GM18498 (cell line): ENCODE data around the gene FAM168B.

ENCODE experiments used
- ATAC-seq: cut with Tn5 transposase; IDR thresholded peaks from one replicate; pipeline ENCODE4 v1.9.1; 2021; ENCODE audit warnings: mild to moderate bottlenecking, moderate library complexity; ENCODE audit not compliant: unreplicated experiment

FAM168B gene

DNA sequence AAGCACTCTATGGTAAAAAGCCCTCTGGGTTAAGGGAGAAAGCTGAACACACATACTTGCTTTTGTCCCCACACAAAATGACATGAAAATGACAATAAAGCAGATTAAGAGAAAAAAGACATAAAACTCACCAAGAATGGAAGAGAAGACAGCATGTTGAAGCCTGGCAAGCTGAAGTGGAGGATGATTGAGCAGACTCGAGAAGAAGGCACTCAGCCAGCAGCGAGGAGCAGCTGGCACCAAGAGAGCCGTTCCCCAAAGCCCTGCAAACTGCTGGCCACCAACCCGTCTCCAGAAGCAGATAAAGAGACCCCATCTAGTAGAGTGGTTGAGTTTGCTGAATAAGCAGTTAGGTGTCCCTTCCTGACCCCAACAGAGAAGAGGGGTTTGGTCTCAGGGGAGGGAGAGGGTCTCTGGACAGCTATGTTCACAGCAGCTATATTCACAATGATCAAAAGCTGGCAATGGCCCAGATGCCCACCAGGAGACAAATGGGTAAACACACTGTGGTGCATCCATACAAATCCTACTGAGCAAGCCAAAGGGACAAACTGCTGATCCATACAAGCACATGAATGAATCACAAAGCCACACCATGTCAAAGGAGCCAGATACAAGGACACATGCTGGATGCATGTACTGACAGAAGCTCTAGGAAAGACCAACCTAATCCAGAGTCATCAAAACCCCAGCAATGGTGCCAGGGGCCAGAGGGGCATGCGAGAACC is 36.9 kb downstream of the FAM168B start:
- ATAC-seq = no peak

DNA sequence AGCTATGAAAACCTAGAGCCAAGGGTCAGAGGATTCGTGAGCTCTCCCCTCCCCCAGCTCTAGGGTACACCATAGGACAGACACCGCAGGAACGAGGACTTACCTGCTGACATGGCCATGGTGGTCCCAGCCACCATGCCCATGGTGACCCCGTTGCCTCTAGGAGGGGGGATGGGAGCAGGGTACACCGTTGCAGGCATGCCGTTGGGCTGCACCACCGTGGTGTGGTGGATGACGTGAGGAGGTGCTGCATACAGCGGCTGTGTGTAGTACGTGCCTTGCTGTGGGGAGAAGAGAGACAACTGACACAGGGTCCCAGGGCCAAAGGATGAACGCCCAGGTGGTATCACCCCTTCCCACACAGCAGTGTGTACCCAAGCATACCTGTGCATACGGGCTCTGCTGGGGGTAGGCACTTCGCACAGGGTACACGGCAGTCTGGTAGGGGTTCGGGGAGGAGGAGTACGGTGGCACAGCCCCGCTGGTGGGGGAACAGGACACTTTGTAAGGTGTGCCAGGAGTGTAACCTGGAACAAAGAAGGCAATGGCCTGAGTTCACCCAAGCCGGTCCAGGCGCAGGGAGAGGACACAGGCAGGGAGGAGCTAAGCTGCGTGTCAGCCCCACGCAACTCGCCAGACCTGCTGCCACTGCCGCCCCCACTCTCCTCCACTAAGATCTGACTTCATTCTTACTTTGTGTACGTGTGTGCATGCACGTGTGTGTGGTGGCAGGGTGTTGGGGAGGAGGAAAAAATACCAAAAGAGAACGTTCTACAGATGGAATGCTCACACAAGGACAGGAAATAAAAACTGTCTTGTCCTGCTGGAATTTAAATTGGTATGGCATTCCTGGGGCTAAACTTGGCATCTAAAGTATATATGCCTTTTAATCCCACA is 37.8 kb downstream of the FAM168B start:
- no peak for ATAC-seq

- ATAC-seq = no peak
Measured at GRCh38 chr2:131054488-131054887, 38.8 kb downstream of the FAM168B start.

GRCh38 chr2:131052741-131053263 is 40.5 kb downstream of the FAM168B start:
- ATAC-seq = no peak

DNA sequence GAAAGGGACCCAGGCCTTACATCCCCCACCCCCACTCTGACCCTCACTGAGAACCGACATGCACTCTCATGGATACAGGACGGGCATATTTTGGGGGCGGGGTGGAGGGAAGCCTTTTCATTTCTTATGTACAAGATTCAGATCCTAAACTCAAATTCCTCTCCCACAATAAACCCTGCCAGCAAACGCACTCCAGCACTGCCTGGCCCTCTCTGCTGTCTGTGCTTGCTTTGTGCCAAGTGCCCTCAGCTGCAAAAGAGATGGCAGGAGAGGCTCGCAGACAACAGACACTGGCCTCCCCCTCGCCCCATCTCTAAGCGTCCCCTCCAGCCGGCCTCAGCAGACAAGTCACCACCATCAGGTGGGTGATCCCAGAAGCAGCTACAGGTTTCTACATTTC is 42.4 kb downstream of the FAM168B start:
- ATAC-seq = no peak

- no peak for ATAC-seq
Measured at GRCh38 chr2:131049150-131049718, 44.0 kb downstream of the FAM168B start.

- no peak for ATAC-seq
Measured at GRCh38 chr2:131048641-131049040, 44.6 kb downstream of the FAM168B start.

DNA sequence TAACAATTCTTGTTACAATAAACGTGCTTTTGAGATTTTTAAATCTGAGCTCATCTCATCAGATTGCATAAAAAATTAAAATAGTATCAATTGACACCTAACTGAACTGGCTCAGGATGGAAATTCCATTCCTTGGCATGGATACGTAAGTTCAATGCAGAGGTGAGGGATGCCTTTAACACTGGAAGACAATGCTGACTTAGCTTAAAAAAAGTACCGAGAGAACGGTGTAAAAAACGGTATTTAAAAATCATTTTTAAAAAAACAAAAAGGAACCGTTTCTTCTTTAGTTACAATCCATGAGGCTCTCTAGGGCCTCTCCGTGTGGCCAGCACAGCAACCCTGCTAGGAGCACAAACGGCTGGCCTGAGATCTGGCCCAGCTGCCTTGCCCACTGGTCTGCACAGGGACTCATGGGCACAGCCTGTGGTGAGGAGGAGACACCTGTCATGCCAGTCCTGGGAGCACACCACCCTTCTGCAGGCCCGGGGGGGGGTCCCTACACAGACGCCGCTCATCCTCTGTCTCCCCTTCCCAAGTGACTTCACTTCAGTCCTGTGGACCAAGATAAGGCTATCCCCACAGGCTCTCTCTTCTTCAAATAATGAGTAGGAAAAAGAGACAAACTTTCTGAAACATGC is 45.2 kb downstream of the FAM168B start:
- no peak for ATAC-seq

- no peak for ATAC-seq
Measured at GRCh38 chr2:131046918-131047652, 46.2 kb downstream of the FAM168B start.

GRCh38 chr2:131046028-131046917 is 47.0 kb downstream of the FAM168B start:
- no peak for ATAC-seq

DNA sequence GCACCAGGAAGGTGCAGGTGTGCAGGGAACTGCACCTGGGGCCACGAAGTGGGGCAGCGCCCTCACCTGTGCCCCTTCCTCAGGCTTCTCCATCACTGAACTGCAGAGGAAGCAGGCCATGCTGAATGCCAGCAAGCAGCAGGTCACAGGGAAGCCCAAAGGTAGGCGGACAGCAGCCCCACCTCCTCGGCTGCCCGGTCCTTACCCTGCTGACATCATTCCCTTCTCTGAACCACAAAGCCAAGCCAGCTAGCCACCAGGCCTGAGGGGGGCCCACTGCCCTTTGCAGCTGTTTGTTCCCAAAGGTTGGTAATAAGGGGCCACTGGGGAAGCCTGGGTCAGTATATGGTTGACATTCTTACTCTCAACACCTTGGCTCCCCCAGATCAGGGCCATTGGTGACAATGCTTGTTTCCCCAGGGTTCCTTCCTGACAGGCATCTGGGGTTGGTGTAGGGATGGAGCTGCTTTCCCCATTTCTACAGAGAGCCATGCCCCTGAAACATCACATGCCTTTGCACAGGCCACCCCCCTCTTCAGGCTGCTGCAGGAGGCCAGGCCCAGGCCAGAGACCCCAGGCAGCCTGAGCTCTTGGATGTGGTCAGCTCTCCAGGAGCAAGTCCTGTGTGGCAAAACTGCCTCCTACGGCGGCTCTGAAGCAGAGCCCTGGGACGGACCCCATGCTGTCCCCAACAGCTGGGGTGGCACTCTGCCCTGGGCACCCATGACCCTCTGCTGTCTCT is 47.8 kb downstream of the FAM168B start:
- ATAC-seq = no peak

DNA sequence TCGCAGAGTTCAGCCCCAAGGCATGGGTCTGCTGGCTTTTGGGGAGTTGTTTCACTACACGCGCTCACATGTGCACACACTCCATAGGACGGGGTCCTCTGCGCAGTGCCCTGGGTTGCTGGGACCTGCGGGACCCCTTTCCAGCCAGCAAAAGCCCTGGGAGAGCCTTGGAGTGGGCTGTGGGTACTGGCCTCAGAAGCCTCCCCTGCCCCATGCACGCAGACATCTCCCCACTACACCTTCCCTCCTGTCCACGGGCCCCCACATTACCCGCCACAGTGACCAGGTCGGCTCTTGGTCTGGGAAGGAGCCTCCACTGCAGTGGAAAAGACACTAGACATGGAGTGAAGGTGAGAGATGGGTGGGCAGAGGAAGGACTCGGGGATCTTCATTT is 48.5 kb downstream of the FAM168B start:
- no peak for ATAC-seq

GRCh38 chr2:131044075-131044756 is 49.0 kb downstream of the FAM168B start:
- ATAC-seq = no peak

DNA sequence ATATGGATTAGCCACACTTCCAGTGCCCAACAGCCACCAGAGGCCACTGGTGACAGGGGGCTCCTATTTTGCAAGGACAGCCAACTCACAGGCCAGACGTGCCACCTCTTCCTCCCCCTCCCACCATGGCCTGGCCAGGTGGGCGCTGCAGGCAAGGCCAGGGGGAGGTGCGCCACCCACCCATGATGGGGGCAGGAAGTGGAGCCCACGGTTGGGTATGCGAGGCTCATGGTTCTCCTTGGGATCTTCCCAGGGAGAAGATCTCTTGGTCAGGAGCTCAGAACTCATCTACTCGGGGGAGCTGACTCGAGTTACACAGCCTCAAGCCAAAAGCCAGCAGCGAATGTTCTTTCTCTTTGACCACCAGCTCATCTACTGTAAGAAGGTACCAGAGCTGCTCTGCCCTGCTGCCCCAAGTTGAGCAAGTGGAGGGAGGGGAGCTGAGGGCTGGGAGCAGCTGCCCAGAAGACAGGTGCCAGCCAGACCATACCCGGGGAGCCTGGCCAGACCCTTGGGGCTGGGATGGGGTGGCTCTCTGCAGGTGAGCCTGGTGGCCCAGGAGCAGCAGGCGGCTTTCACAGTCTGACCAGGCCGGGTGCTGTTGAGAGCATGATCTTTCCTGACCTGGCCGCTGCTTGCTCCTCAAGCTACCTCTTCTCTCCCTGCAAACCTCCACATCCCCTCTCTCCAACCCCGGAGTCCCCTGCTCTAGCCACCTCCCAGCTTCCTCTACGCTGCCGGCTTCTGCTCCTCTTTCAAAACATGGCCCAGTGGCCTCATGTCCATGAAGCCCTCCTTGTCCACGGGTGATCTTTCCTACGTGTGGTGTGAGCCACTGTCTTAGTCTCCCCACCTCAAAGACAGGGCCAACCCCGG is 49.8 kb downstream of the FAM168B start:
- ATAC-seq = no peak

DNA sequence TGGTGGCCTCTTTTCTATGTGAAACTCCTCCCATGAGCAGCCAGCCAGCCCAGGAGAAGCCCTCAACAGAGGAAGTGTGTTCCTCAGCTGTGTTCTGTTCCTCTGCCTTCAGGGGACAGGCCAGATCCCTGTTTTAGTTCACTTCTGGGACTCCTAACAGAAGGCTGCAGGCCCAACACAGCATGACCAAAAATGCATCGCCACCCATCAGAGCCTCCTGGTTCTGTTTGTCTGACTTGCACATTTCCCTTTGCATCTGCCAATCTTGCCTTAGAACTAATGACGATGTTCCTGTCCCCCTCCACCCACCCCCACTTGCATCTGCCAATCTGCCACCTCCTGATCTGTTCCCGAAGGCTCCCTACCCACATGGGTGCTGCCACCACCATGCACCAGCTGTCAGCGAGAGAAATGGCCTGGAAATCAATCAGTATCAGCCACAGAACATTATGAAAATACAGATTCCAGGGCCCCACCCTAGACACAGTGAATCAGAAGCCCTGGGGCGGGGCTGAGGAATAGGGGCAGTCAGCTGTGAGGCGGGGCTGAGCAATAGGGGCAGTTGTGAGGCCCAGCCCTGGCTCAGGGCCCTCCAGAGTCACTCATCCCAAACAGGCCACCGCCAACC is 51.0 kb downstream of the FAM168B start:
- no peak for ATAC-seq

GRCh38 chr2:131041402-131042147 is 51.7 kb downstream of the FAM168B start:
- ATAC-seq = no peak
